HG03439 (cell line): ENCODE measurements around the gene PAX7.

Experiments
- ATAC-seq: cut with Tn5 transposase; IDR thresholded peaks from one replicate; pipeline ENCODE4 v1.9.1; 2021; ENCODE audit warnings: mild to moderate bottlenecking, moderate library complexity; ENCODE audit not compliant: unreplicated experiment

PAX7 gene

DNA sequence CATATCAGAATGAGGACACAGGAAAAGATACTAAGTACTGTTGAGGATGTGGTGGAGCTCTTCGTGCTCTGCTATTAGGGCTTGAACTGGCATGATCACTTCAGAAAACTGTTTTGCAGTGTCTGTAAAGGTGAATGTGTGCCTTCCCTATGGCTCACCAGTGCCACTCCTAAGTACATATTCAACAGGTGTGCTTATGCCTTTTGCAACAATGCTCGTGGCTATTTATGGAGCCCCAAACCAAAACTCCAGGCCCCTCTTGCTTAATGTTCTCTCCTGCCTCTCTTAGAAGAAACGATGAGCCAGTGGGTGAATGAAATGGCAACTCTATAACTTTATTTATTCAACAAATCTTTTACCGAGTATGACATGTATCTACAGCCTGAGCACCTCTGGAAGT is 158.6 kb downstream of the PAX7 start:
- ATAC-seq = no peak

- no peak for ATAC-seq
These were observed 162.1 kb downstream of the PAX7 start for GRCh38 chr1:18792747-18793146.

GRCh38 chr1:18793164-18793563 is 162.5 kb downstream of the PAX7 start:
- no peak for ATAC-seq

DNA sequence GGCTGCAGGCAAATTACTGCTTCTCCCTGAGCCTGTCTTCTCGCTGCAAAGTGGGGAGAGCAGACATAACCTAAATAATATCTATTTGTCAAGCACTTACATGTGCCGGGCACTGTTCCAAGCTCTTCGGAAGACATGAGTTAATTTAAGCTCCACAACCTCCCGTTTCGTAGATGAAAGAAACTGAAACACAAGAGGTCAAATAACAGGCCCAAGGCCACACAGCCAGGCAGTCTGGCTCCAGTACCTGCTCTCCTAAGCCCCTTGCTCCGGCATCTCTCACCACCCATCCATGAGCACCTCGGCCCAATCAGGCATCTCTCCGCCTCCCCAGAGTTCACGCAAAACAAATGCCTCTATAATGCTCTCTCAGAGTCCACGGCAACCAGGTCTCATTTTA is 163.4 kb downstream of the PAX7 start:
- no peak for ATAC-seq

- no peak for ATAC-seq
These were observed 163.9 kb downstream of the PAX7 start for GRCh38 chr1:18794561-18794960.

- ATAC-seq = no peak
These were observed 164.5 kb downstream of the PAX7 start for GRCh38 chr1:18795002-18795689.

DNA sequence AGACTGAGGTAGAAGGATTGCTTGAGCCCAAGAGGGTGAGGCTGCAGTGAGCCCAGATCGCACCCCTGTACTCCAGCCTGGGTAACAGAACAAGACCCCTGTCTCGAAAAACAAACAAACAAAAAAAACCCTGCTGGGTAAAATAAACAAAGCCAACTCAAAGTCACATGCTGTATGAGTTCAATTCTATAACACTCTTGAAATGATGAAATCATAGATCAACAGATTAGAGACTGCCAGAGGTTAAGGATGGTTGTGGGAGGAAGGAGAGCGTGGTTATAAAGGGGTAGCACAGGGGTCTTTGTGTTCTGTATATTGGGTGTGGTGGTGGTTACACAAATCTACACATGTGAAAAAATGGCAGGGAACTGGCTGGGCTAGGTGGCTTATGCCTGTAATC is 166.3 kb downstream of the PAX7 start:
- no peak for ATAC-seq
